B cell (primary cell): Measurements from ENCODE around the gene SYNJ2. TPM values are rescaled to one million over a fixed set of nuclear protein-coding genes. Genes with fewer than 3 reads are reported as not detected.

ENCODE experiments used
- ATAC-seq: fragments of 200-7000 bp; cut with Tn5 transposase; one replicate; pipeline ENCODE4 v1.10.0; 2021; ENCODE audit warnings: low read depth, mild to moderate bottlenecking, moderate number of reproducible peaks, moderate library complexity
- CTCF ChIA-PET: fragments of 350-600 bp; sonication (Branson Sonifier 250); formaldehyde crosslinking; loops from one replicate; lab custom pipeline; 2021; ENCODE audit warnings: antibody characterized with exemption, inconsistent platforms; lab: Charles Lee
- POLR2A ChIA-PET: fragments of 350-600 bp; sonication (Branson Sonifier 250); formaldehyde crosslinking; loops from one replicate; lab custom pipeline; 2021; ENCODE audit warnings: antibody characterized with exemption; lab: Charles Lee
- DNase-seq: peaks from one replicate; pipeline ENCODE4 v3.0.0; 2013
- H2AFZ ChIP-seq: 2 replicates; pipeline ENCODE4 v1.6.1; 2012; ENCODE audit warnings: mild to moderate bottlenecking, low read depth, low read length; ENCODE audit not compliant: insufficient read depth, poor library complexity, severe bottlenecking
- H3K27ac ChIP-seq, 2 donors: 1 replicate in 1 of 2; 2 replicates in 1 of 2; pipeline ENCODE4 v1.5.1; 2012 to 2013; ENCODE audit warnings: low read length in 2 of 2, mild to moderate bottlenecking in 2 of 2, moderate library complexity in 1 of 2
- H3K27me3 ChIP-seq, 4 experiments: fragments of 200-600 bp in 1 of 4; sonication (generic) in 1 of 4; replicated peaks in 1 of 4; 1 replicate in 2 of 4; 2 replicates in 2 of 4; pipeline versions ENCODE4 v1.6.1 to v1.7.0; 2013 to 2016; ENCODE audit warnings: low read length in 3 of 4, mild to moderate bottlenecking in 2 of 4, mixed read lengths in 1 of 4, moderate library complexity in 1 of 4; ENCODE audit not compliant: insufficient read depth in 4 of 4, control insufficient read depth in 3 of 4; ENCODE audit errors: control extremely low read depth in 1 of 4
- H3K36me3 ChIP-seq, 2 experiments: replicated peaks in 1 of 2; 1 replicate in 1 of 2; 2 replicates in 1 of 2; pipeline versions ENCODE4 v1.6.1 to v1.7.1; 2013; ENCODE audit warnings: low read length in 1 of 2; ENCODE audit not compliant: insufficient read depth in 2 of 2, control insufficient read depth in 1 of 2; ENCODE audit errors: control extremely low read depth in 1 of 2, extremely low read depth in 1 of 2
- H3K4me1 ChIP-seq, 2 donors: fragments of 200-600 bp in 1 of 2; sonication (generic) in 1 of 2; 1 replicate in 1 of 2; 2 replicates in 1 of 2; pipeline versions ENCODE4 v1.5.1 to v1.6.1; 2013 to 2017; ENCODE audit warnings: low read length in 2 of 2; ENCODE audit not compliant: control insufficient read depth in 2 of 2, insufficient read depth in 2 of 2
- H3K4me2 ChIP-seq: replicated peaks from 2 replicates; pipeline ENCODE3; 2012; ENCODE audit warnings: mild to moderate bottlenecking, low read depth, low read length; ENCODE audit not compliant: poor library complexity, severe bottlenecking
- H3K4me3 ChIP-seq, 5 experiments: fragments of 200-600 bp in 1 of 5; sonication (generic) in 1 of 5; 1 replicate in 3 of 5; 2 replicates in 2 of 5; pipeline versions ENCODE4 v1.5.1 to v1.7.0; 2011 to 2016; ENCODE audit warnings: low read length in 4 of 5, mild to moderate bottlenecking in 4 of 5, low read depth in 2 of 5, control low read depth in 1 of 5, moderate library complexity in 1 of 5; ENCODE audit not compliant: insufficient read depth in 1 of 5; ENCODE audit errors: control extremely low read depth in 1 of 5, extremely low read depth in 1 of 5
- H3K79me2 ChIP-seq: fragments of 200-600 bp; sonication (generic); one replicate; pipeline ENCODE4 v1.6.0; 2016; ENCODE audit warnings: low read length; ENCODE audit not compliant: control insufficient read depth, insufficient read depth
- H3K9ac ChIP-seq: fragments of 200-600 bp; sonication (generic); 2 replicates; pipeline ENCODE4 v1.6.1; 2017; ENCODE audit warnings: mild to moderate bottlenecking, low read length, moderate library complexity
- H3K9me3 ChIP-seq, 3 donors: one replicate each; pipeline versions ENCODE4 v1.6.1 to v1.7.1; 2013; ENCODE audit warnings: low read length in 2 of 3; ENCODE audit not compliant: control insufficient read depth in 2 of 3, insufficient read depth in 1 of 3; ENCODE audit errors: control extremely low read depth in 1 of 3
- H4K20me1 ChIP-seq: 2 replicates; pipeline ENCODE4 v1.6.0; 2012; ENCODE audit warnings: mild to moderate bottlenecking, low read length; ENCODE audit not compliant: insufficient read depth, control insufficient read depth, poor library complexity, severe bottlenecking
- H3K27ac Mint-ChIP-seq: one replicate; pipeline ENCODE4 v1.8.0; 2021; ENCODE audit warnings: mixed read lengths
- H3K27me3 Mint-ChIP-seq: one replicate; pipeline ENCODE4 v1.8.0; 2021; ENCODE audit warnings: mixed read lengths
- H3K4me1 Mint-ChIP-seq: one replicate; pipeline ENCODE4 v1.8.0; 2021; ENCODE audit warnings: mixed read lengths
- H3K4me3 Mint-ChIP-seq: one replicate; pipeline ENCODE4 v1.8.0; 2021; ENCODE audit warnings: mixed read lengths
- H3K9me3 Mint-ChIP-seq: one replicate; pipeline ENCODE4 v1.8.0; 2022; ENCODE audit warnings: mixed read lengths; ENCODE audit not compliant: insufficient read depth
- CTCF ChIP-seq: fragments of 200-600 bp; IDR thresholded peaks from one replicate; pipeline ENCODE4 v1.8.0; 2022; ENCODE audit warnings: antibody characterized with exemption, mild to moderate bottlenecking
- EZH2 ChIP-seq: IDR thresholded peaks from 2 replicates; pipeline ENCODE4 v1.6.1; 2012; ENCODE audit warnings: borderline replicate concordance, low read depth, mild to moderate bottlenecking, moderate library complexity, low read length; ENCODE audit not compliant: insufficient read depth, poor library complexity, severe bottlenecking
- WGBS: methylation state at CpG from one replicate; pipeline ENCODE4 v1.1.5; 2013; ENCODE audit warnings: missing lambda C conversion rate; ENCODE audit not compliant: insufficient coverage; 5-methylcytosine and 5-hydroxymethylcytosine counted together
- intact Hi-C: fragments of 100-400 bp; cut with micrococcal nuclease; formaldehyde crosslinking; loops from one replicate; pipeline ENCODE4 v1.10.0; 2022
- polyA plus RNA-seq: library from polyadenylated mRNA; depleted of rRNA; stranded (reverse); fragments of >200 nt; gene quantifications from 2 replicates; pipeline ENCODE4 v1.2.3, GENCODE V29; 2012
- total RNA-seq, 2 donors: library from RNA; stranded (reverse); fragments of 120-200 nt in 1 of 2; gene quantifications; 1 replicate in 1 of 2; 2 replicates in 1 of 2; pipeline versions ENCODE4 v1.2.3 to v1.2.4, GENCODE V29; 2013 to 2022

Gene SYNJ2
- total and polyA plus RNA-seq, 2 donors (not counting 1 experiment from before 2014, with no cell fraction given), result 5.2 to 11.4 TPM

- H3K4me1 Mint-ChIP-seq, result peaks cover 4% of the 10 kb centered on the region
- H3K27ac ChIP-seq, result no peak overlapping the region
- no peaks in the 10 kb centered on the region for H3K79me2 ChIP-seq
- no peak overlapping the region for H3K4me3 Mint-ChIP-seq
- no peak overlapping the region for H3K9ac ChIP-seq
- H3K4me1 ChIP-seq, result peaks cover 0 to 6% of the 10 kb centered on the region in 2 donors
- ATAC-seq, result no peak
- H3K9me3 ChIP-seq, result no peaks in the 10 kb centered on the region
- intact Hi-C loops, result no loop called here
- H2AFZ ChIP-seq, result no peak overlapping the region
- H3K27me3 Mint-ChIP-seq, result no peaks in the 10 kb centered on the region
- ChIA-PET CTCF (no interaction called here), POLR2A (no interaction called here)
- no peaks in the 10 kb centered on the region for H3K9me3 Mint-ChIP-seq
- H3K27me3 ChIP-seq, result no peaks in the 10 kb centered on the region
- H3K27ac Mint-ChIP-seq, result no peak overlapping the region
- TF ChIP-seq EZH2 (no peak), CTCF (no peak)
- DNase-seq, result no peak
- no peak overlapping the region for H3K4me2 ChIP-seq
- 98% methylated on average over 11 of the region's 12 CpGs for WGBS
- H4K20me1 ChIP-seq, result no peaks in the 10 kb centered on the region
- peaks cover 0 to 10% of the 10 kb centered on the region in 2 experiments for H3K36me3 ChIP-seq
- H3K4me3 ChIP-seq, result no peak overlapping the region
Measured at GRCh38 chr6:158037021-158037420, 55.4 kb downstream of the SYNJ2 start.

- H3K4me2 ChIP-seq, result no peak overlapping the region
- no peak overlapping the region for H3K27ac Mint-ChIP-seq
- ATAC-seq (no peak), DNase-seq (no peak)
- intact Hi-C loops, result no loop called here
- no peaks in the 10 kb centered on the region for H3K9me3 ChIP-seq
- H3K36me3 ChIP-seq, result peaks cover 0 to 12% of the 10 kb centered on the region in 2 experiments
- TF ChIP-seq EZH2 (no peak), CTCF (no peak)
- no peaks in the 10 kb centered on the region for H3K27me3 Mint-ChIP-seq
- no peaks in the 10 kb centered on the region for H4K20me1 ChIP-seq
- peaks cover 3% of the 10 kb centered on the region for H3K4me1 Mint-ChIP-seq
- H3K9me3 Mint-ChIP-seq, result no peaks in the 10 kb centered on the region
- H3K27ac ChIP-seq, result no peak overlapping the region
- CTCF ChIA-PET, result no interaction called here
- no peaks in the 10 kb centered on the region for H3K79me2 ChIP-seq
- H3K4me3 Mint-ChIP-seq, result no peak overlapping the region
- H3K4me1 ChIP-seq, result no peaks in the 10 kb centered on the region
- 98% methylated on average over 7 of the region's 10 CpGs for WGBS
- H3K27me3 ChIP-seq, result no peaks in the 10 kb centered on the region
- no peak overlapping the region for H2AFZ ChIP-seq
- H3K4me3 ChIP-seq, result no peak overlapping the region
- POLR2A ChIA-PET, result no interaction called here
- H3K9ac ChIP-seq, result no peak overlapping the region
Measured at GRCh38 chr6:158037771-158038170, 56.1 kb downstream of the SYNJ2 start.
